Spinal cord (tissue), 10 donors: ENCODE measurements around the gene SIX6. TPM values are rescaled to one million over a fixed set of nuclear protein-coding genes. Genes with fewer than 3 reads are reported as not detected.
"Not testable (repeated sequence)": the region's sequence is repeated elsewhere in the genome, so short reads cannot be mapped to it uniquely, and the experiment has no call there.

Experiments
- DNase-seq, 6 donors: peaks; one replicate each; pipeline versions ENCODE4 v3.0.0 to v3.0.0-alpha.2; 2013 to 2015; ENCODE audit warnings: low spot score in 6 of 6, low read depth in 4 of 6
- H3K27ac ChIP-seq: one replicate; pipeline ENCODE4 v1.5.1; 2013; ENCODE audit warnings: low read depth, low read length, control low read depth
- H3K27me3 ChIP-seq: one replicate; pipeline ENCODE4 v1.6.1; 2013; ENCODE audit warnings: low read length; ENCODE audit not compliant: control insufficient read depth, insufficient read depth
- H3K36me3 ChIP-seq: one replicate; pipeline ENCODE4 v1.6.1; 2013; ENCODE audit warnings: low read length; ENCODE audit not compliant: control insufficient read depth, insufficient read depth
- H3K4me1 ChIP-seq: one replicate; pipeline ENCODE4 v1.6.1; 2013; ENCODE audit warnings: low read length; ENCODE audit not compliant: control insufficient read depth, insufficient read depth
- H3K4me3 ChIP-seq: one replicate; pipeline ENCODE4 v1.5.1; 2013; ENCODE audit warnings: low read depth, low read length, control low read depth
- H3K9me3 ChIP-seq: one replicate; pipeline ENCODE4 v1.6.1; 2013; ENCODE audit warnings: low read length; ENCODE audit not compliant: control insufficient read depth, insufficient read depth
- WGBS: methylation state at CpG from one replicate; pipeline ENCODE4 v1.1.5; 2013; ENCODE audit warnings: missing lambda C conversion rate; ENCODE audit not compliant: insufficient coverage; 5-methylcytosine and 5-hydroxymethylcytosine counted together
- long read RNA-seq, 4 donors: transcript quantifications; one replicate each; lab custom pipeline, GENCODE V29; 2026
- polyA plus RNA-seq, 2 donors: library from polyadenylated mRNA; unstranded; fragments of 120-200 nt; gene quantifications; one replicate each; pipeline ENCODE4 v1.2.1, GENCODE V29; 2013; ENCODE audit not compliant: insufficient read length in 2 of 2
- total RNA-seq, 2 donors: library from RNA; depleted of rRNA in 1 of 2; stranded (reverse); fragments of 120-200 nt in 1 of 2; fragments of >200 nt in 1 of 2; gene quantifications; one replicate each; pipeline versions ENCODE4 v1.2.3 to v1.2.4, GENCODE V29; 2013 to 2014
- donor health status: healthy.

The SIX6 gene
- total RNA-seq (under 1 TPM in 1 of 2 donors, not detected in 1; 0.11 TPM), polyA plus RNA-seq (not detected)
- long read RNA-seq, donor 1: 0 reads
- long read RNA-seq, donor 2: 0 reads
- long read RNA-seq, donor 3: 0 reads
- long read RNA-seq, donor 4: 0 reads

GRCh38 chr14:60508707-60509437 lies at the start of gene SIX6:
Gene SIX6 (plus strand): TSS chr14:60509146. CDS start chr14:60509399, 253 bp downstream.
- peak in 2 of 6 donors; percentile 27 to 70 for DNase-seq
- WGBS: under 1% methylated on average over 47 of the region's 55 CpGs
- no peak within 1 kb of the TSS for H3K4me3 ChIP-seq
- no peak within 1 kb of the TSS for H3K27ac ChIP-seq
- no peaks in the 10 kb centered on the region for H3K9me3 ChIP-seq
- no peaks in the 10 kb centered on the region for H3K36me3 ChIP-seq
- H3K4me1 ChIP-seq: peaks cover 36% of the 10 kb centered on the region
- H3K27me3 ChIP-seq: peaks cover 100% of the 10 kb centered on the region

GRCh38 chr14:60480248-60480647 lies 28.7 kb upstream of the SIX6 start:
- not testable (repeated sequence) for H3K36me3 ChIP-seq, H3K4me1 ChIP-seq, H3K4me3 ChIP-seq, H3K9me3 ChIP-seq, H3K27ac ChIP-seq, DNase-seq
- peaks cover 12% of the 10 kb centered on the region for H3K27me3 ChIP-seq
- WGBS: no CpG with 5 or more reads among the region's 7 CpGs

GRCh38 chr14:60482743-60483142 lies 26.2 kb upstream of the SIX6 start:
- DNase-seq: no peak
- Histone ChIP-seq H3K36me3 (no peaks in the 10 kb centered on the region), H3K27me3 (peaks cover 36% of the 10 kb centered on the region), H3K27ac (no peak overlapping the region), H3K9me3 (peaks cover 3% of the 10 kb centered on the region), H3K4me3 (no peak overlapping the region), H3K4me1 (peaks cover 13% of the 10 kb centered on the region)
- WGBS: no CpG with 5 or more reads among the region's 1 CpG

DNA sequence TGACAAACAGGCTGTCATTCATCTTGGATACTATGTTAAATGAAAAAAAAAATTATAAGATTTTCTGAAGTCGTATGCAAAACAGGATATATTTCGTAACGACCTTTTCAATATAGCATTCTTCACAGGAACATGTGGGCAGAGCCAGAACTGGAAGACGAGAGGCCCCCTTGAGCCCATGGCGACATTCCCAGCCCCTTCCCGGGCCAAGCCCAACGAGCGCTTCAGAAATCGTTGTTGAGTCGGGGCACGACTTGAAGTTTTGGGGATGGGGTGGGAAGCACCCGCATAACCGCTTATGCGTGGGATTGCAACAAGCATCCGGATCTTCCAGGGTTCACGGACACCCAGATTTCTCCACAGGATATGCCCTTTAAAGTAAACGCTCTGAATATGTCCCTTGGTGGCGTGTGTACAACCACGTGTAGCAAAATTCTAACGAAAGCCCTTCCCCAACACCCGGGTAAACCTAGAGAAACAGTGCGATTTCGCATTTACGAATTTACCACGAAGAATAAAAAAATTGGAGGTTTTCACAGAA lies 23.8 kb upstream of the SIX6 start:
- Histone ChIP-seq H3K27ac (no peak overlapping the region), H3K4me1 (peaks cover 13% of the 10 kb centered on the region), H3K4me3 (peak overlapping the region; percentile 39), H3K36me3 (no peaks in the 10 kb centered on the region), H3K9me3 (peaks cover 4% of the 10 kb centered on the region), H3K27me3 (peaks cover 52% of the 10 kb centered on the region)
- DNase-seq: peak in 2 of 6 donors; percentile 38 to 53
- 2% methylated on average over 17 of the region's 25 CpGs for WGBS

DNA sequence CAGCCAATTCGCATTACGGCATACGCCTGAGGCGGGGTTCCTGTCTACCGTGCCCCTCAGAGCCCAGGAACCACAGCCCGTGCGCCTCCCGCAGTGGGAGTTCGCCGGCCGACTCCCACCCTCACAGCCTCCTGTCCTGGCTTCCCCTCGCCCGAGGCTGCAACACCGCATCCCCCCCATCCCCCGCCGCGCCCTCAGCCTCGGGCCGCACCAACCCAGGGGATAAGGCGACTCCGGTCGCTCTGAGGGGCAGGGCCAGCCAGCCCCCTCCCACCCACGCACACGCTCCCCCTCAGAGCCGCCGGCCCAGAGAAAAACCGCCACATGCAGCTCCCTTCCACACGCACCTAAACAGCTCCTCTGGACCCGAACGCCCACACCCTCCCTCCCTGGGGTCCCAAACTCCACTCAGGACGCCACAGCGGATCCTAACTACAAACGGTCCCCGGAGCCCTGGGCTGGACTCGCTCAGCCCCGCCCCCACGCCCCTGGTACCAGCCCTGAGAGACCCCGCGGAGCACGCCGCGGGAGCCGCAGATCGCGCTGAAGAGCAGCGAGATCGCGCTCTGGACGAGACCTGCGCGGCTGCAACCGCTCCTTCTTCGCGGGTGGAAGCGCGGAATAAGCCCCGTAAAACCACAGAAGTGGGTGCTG lies 23.2 kb upstream of the SIX6 start, which contains the start of gene C14orf39:
TSS of gene C14orf39 (minus strand) at position 466 of the 654 bp plus-strand sequence. CDS start 985 bp downstream, outside the sequence.
- DNase-seq: peak in 2 of 6 donors; percentile 70 to 74
- H3K27ac ChIP-seq: no peak within 1 kb of the TSS
- under 1% methylated on average over 57 of the region's 57 CpGs for WGBS
- H3K4me3 ChIP-seq: peak within 1 kb of the TSS; percentile 39
- no peaks in the 10 kb centered on the region for H3K36me3 ChIP-seq
- peaks cover 58% of the 10 kb centered on the region for H3K27me3 ChIP-seq
- H3K4me1 ChIP-seq: peaks cover 13% of the 10 kb centered on the region
- H3K9me3 ChIP-seq: peaks cover 1% of the 10 kb centered on the region

DNA sequence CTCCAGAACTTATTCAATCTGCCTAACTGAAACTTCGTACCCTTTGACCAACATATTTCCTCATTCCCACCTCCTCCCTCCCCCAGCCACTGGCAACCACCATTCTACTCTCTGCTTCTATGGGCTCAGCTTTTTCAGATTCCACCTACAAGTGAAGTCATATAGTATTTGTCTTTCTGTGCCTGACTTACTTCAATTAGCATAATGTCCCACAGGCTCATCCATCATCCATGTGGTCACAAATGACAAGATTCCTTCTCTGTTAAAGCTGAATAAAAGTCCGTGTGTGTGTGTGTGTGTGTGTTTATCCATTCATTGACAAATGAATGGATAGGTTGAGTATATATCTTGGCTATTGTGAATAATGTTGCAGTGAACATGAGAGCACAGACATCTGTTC lies 21.7 kb upstream of the SIX6 start:
- Histone ChIP-seq H3K4me3 (no peak overlapping the region), H3K27me3 (peaks cover 63% of the 10 kb centered on the region), H3K27ac (no peak overlapping the region), H3K9me3 (peaks cover 1% of the 10 kb centered on the region), H3K36me3 (no peaks in the 10 kb centered on the region), H3K4me1 (peaks cover 13% of the 10 kb centered on the region)
- 41% methylated on average over 2 of the region's 2 CpGs for WGBS
- DNase-seq: no peak

DNA sequence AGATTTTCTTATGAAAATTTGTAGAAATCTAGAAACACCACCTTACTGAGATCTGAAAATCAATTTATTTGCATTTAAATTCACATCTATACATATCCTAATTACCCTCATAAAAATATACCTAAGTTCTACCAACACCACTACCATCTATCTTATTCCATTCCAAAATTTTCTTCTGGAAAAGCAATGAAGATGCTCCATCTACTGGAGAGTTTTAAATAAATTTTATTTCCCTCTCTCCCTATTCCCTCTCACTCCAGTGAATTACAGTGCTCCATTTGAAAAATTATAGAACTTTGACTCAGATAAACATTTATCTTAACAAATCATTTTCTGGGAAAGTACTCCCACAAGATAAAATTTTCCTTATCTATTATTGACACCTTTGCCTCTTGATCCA lies 20.8 kb upstream of the SIX6 start:
- Histone ChIP-seq H3K27ac (no peak overlapping the region), H3K4me3 (no peak overlapping the region), H3K36me3 (no peaks in the 10 kb centered on the region), H3K9me3 (peaks cover 1% of the 10 kb centered on the region), H3K4me1 (peaks cover 13% of the 10 kb centered on the region), H3K27me3 (peaks cover 61% of the 10 kb centered on the region)
- DNase-seq: peak in 2 of 6 donors; percentile 15 to 43

- Histone ChIP-seq H3K4me3 (no peak overlapping the region), H3K36me3 (no peaks in the 10 kb centered on the region), H3K27ac (no peak overlapping the region), H3K27me3 (peaks cover 52% of the 10 kb centered on the region), H3K9me3 (peaks cover 1% of the 10 kb centered on the region), H3K4me1 (peaks cover 9% of the 10 kb centered on the region)
- no peak for DNase-seq
- WGBS: no CpG with 5 or more reads among the region's 3 CpGs
These were observed 18.7 kb upstream of the SIX6 start for GRCh38 chr14:60490270-60490669.

GRCh38 chr14:60495946-60496345 lies 13.0 kb upstream of the SIX6 start:
- Histone ChIP-seq H3K36me3 (no peaks in the 10 kb centered on the region), H3K4me3 (no peak overlapping the region), H3K4me1 (no peaks in the 10 kb centered on the region), H3K9me3 (no peaks in the 10 kb centered on the region), H3K27ac (no peak overlapping the region), H3K27me3 (peaks cover 8% of the 10 kb centered on the region)
- DNase-seq: no peak
- 67% methylated on average over 1 of the region's 1 CpG for WGBS
